Measurements from ENCODE around the gene KIAA0586.

Gene KIAA0586

GRCh38 chr14:58599707-58600106 is 172.2 kb downstream of the KIAA0586 start:
- no peak for DNase-seq

Data from amniotic stem cell (primary cell).